ENCODE measurements around the gene MRPL38. TPM values are rescaled to one million over a fixed set of nuclear protein-coding genes. Genes with fewer than 3 reads are reported as not detected.

The MRPL38 gene
- polyA plus RNA-seq, 4 donors: 56.9 to 93.5 (median 65.1) TPM

- H3K9me3 ChIP-seq (ENCODE audit: control insufficient read depth in 2 of 2, insufficient read depth in 1 of 2, low read depth in 1 of 2, low read length in 1 of 2): no peaks in the 10 kb centered on the region
- peaks cover 0 to 28% (median 0%) of the 10 kb centered on the region in 3 donors for H3K36me3 ChIP-seq (ENCODE audit: control insufficient read depth in 3 of 3, insufficient read depth in 2 of 3, low read depth in 1 of 3, low read length in 3 of 3)
- H3K27me3 ChIP-seq (ENCODE audit: control insufficient read depth in 3 of 3, insufficient read depth in 3 of 3, low read length in 3 of 3): peaks cover 0 to 12% (median 0%) of the 10 kb centered on the region in 3 donors
- DNase-seq (peak; percentile 49 to 65), FAIRE-seq (no peak)
- peak within 1 kb of the TSS; percentile 81 to 94 (median 93) for H3K27ac ChIP-seq (ENCODE audit: low read depth in 1 of 3, low read length in 2 of 3)
- peaks cover 0 to 23% (median 3%) of the 10 kb centered on the region in 3 donors for H3K4me1 ChIP-seq (ENCODE audit: control insufficient read depth in 3 of 3, insufficient read depth in 2 of 3, low read depth in 1 of 3, low read length in 2 of 3)
- 0 to 1% (median 1%) methylated on average over 64 to 87 of the region's 87 CpGs for WGBS, 3 donors
- peak within 1 kb of the TSS; percentile 63 to 66 (median 65) for H3K4me3 ChIP-seq (ENCODE audit: low read depth in 1 of 3, low read length in 3 of 3)
These were observed 26.3 kb downstream of the MRPL38 start, which contains the start of gene TRIM47 for GRCh38 chr17:75878174-75878998. Gene TRIM47, minus strand, starts transcription at chr17:75878581. Its CDS starts 33 bp downstream, at chr17:75878548.

DNA sequence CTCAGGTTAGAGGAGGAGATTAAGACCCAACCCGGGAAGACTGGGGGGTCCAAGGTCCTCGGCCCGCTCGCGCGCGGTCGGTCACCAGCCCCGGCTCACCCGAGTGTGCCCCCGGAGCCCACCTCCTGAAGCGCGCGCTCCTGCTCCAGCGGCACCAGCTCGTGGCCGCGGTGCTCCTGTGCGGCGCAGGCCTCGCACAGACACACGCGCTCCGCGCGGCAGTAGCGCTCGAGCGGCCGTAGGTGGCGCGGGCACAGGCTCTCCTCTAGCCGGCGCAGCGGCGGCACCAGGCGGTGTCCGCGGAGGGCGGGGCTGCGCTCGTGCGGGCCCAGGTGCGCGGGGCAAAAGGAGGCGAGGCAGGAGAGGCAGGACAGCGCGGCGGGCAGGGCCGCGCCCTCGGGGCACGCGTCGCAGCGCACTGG, 26.9 kb downstream of the MRPL38 start:
- Histone ChIP-seq H3K36me3 (ENCODE audit: control insufficient read depth in 3 of 3, insufficient read depth in 2 of 3, low read depth in 1 of 3, low read length in 3 of 3) (peaks cover 0 to 28% (median 0%) of the 10 kb centered on the region in 3 donors), H3K27me3 (ENCODE audit: control insufficient read depth in 3 of 3, insufficient read depth in 3 of 3, low read length in 3 of 3) (peaks cover 0 to 12% (median 0%) of the 10 kb centered on the region in 3 donors), H3K4me1 (ENCODE audit: control insufficient read depth in 3 of 3, insufficient read depth in 2 of 3, low read depth in 1 of 3, low read length in 2 of 3) (peaks cover 0 to 27% (median 6%) of the 10 kb centered on the region in 3 donors), H3K4me3 (ENCODE audit: low read depth in 1 of 3, low read length in 3 of 3) (peak overlapping the region; percentile 63 to 66 (median 65)), H3K27ac (ENCODE audit: low read depth in 1 of 3, low read length in 2 of 3) (peak overlapping the region; percentile 81 to 94 (median 93)), H3K9me3 (ENCODE audit: control insufficient read depth in 2 of 2, insufficient read depth in 1 of 2, low read depth in 1 of 2, low read length in 1 of 2) (no peaks in the 10 kb centered on the region)
- FAIRE-seq (no peak), DNase-seq (peak; percentile 79 to 90)
- WGBS, 3 donors: 0 to 1% (median 0%) methylated on average over 43 to 56 of the region's 56 CpGs

GRCh38 chr17:75876938-75877751, 27.5 kb downstream of the MRPL38 start:
- peaks cover 0 to 28% (median 0%) of the 10 kb centered on the region in 3 donors for H3K36me3 ChIP-seq (ENCODE audit: control insufficient read depth in 3 of 3, insufficient read depth in 2 of 3, low read depth in 1 of 3, low read length in 3 of 3)
- peak overlapping the region; percentile 63 to 66 (median 65) for H3K4me3 ChIP-seq (ENCODE audit: low read depth in 1 of 3, low read length in 3 of 3)
- H3K4me1 ChIP-seq (ENCODE audit: control insufficient read depth in 3 of 3, insufficient read depth in 2 of 3, low read depth in 1 of 3, low read length in 2 of 3): peaks cover 0 to 32% (median 6%) of the 10 kb centered on the region in 3 donors
- peak overlapping the region; percentile 81 to 94 (median 93) for H3K27ac ChIP-seq (ENCODE audit: low read depth in 1 of 3, low read length in 2 of 3)
- whole genome bisulfite sequencing, 3 donors: 4 to 15% (median 5%) methylated on average over 37 to 41 of the region's 41 CpGs
- DNase-seq (peak; percentile 46 to 68), FAIRE-seq (no peak)
- peaks cover 0 to 12% (median 0%) of the 10 kb centered on the region in 3 donors for H3K27me3 ChIP-seq (ENCODE audit: control insufficient read depth in 3 of 3, insufficient read depth in 3 of 3, low read length in 3 of 3)
- no peaks in the 10 kb centered on the region for H3K9me3 ChIP-seq (ENCODE audit: control insufficient read depth in 2 of 2, insufficient read depth in 1 of 2, low read depth in 1 of 2, low read length in 1 of 2)

DNA sequence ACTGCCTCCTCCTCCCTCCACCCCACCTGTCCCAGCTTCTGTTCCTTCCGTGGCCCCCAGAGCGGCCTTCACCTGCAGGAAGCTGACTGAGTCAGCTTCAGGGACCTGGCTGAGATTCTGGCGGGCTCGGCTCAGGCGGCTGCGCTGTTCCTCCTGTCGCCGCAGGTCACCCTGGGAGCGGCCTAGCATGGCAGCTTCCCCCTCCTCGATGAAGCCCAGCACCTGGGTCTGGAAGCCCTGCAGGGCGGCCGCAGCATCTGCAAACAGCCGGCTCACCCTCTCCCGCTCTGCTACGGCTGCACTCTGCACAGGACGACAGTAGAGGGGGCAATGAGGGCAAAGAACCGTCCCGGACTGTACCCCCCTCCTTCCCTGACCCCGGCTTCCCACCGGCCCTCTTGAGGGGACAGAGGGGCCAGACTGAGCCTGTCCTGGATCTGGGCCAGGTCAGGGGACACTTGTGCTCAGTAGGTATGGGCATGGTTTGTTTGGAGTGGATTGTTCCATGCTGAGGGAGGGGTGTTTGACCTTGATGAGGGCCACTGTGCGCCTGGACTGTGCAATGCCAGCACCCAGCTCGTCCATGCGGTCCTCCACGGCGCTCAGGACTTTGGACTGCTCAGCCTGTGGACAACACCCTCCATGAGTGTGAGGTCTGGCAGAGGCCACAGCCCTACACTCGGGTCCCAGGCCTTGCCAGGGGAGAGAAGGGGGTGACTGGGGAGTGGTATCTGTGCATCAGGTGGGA, 28.3 kb downstream of the MRPL38 start:
- Histone ChIP-seq H3K4me1 (ENCODE audit: control insufficient read depth in 3 of 3, insufficient read depth in 2 of 3, low read depth in 1 of 3, low read length in 2 of 3) (peaks cover 0 to 32% (median 6%) of the 10 kb centered on the region in 3 donors), H3K36me3 (ENCODE audit: control insufficient read depth in 3 of 3, insufficient read depth in 2 of 3, low read depth in 1 of 3, low read length in 3 of 3) (peaks cover 0 to 28% (median 0%) of the 10 kb centered on the region in 3 donors), H3K27me3 (ENCODE audit: control insufficient read depth in 3 of 3, insufficient read depth in 3 of 3, low read length in 3 of 3) (peaks cover 0 to 12% (median 0%) of the 10 kb centered on the region in 3 donors), H3K9me3 (ENCODE audit: control insufficient read depth in 2 of 2, insufficient read depth in 1 of 2, low read depth in 1 of 2, low read length in 1 of 2) (no peaks in the 10 kb centered on the region), H3K4me3 (ENCODE audit: low read depth in 1 of 3, low read length in 3 of 3) (peak overlapping the region; percentile 63 to 66 (median 65)), H3K27ac (ENCODE audit: low read depth in 1 of 3, low read length in 2 of 3) (peak overlapping the region; percentile 81 to 94 (median 93))
- WGBS, 3 donors: 4 to 12% (median 7%) methylated on average over 26 of the region's 26 CpGs
- FAIRE-seq (no peak), DNase-seq (peak; percentile 48 to 77)

DNA sequence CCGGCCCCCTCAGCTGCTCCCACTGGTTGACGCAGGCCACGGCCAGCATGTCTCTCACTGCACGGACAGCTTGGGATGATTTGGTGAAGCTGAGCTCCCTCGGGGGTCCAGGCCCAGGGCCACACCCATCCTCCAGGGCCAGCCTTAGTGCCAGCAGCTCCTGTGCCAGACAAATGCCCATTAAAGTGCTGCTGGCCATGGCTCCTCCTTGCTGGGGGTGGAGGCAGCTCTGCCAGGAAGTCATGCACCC, 28.8 kb downstream of the MRPL38 start:
- peaks cover 0 to 32% (median 6%) of the 10 kb centered on the region in 3 donors for H3K4me1 ChIP-seq (ENCODE audit: control insufficient read depth in 3 of 3, insufficient read depth in 2 of 3, low read depth in 1 of 3, low read length in 2 of 3)
- H3K27ac ChIP-seq (ENCODE audit: low read depth in 1 of 3, low read length in 2 of 3): peak overlapping the region; percentile 81 to 94 (median 93)

GRCh38 chr17:75875182-75875939, 29.3 kb downstream of the MRPL38 start:
- 54 to 63% (median 54%) methylated on average over 10 to 18 of the region's 18 CpGs for WGBS, 3 donors
- Histone ChIP-seq H3K27me3 (ENCODE audit: control insufficient read depth in 3 of 3, insufficient read depth in 3 of 3, low read length in 3 of 3) (peaks cover 0 to 12% (median 0%) of the 10 kb centered on the region in 3 donors), H3K36me3 (ENCODE audit: control insufficient read depth in 3 of 3, insufficient read depth in 2 of 3, low read depth in 1 of 3, low read length in 3 of 3) (peaks cover 0 to 28% (median 0%) of the 10 kb centered on the region in 3 donors), H3K27ac (ENCODE audit: low read depth in 1 of 3, low read length in 2 of 3) (peak overlapping the region in 2 of 3 donors; percentile 81 to 94), H3K4me3 (ENCODE audit: low read depth in 1 of 3, low read length in 3 of 3) (peak overlapping the region in 1 of 3 donors; percentile 65), H3K9me3 (ENCODE audit: control insufficient read depth in 2 of 2, insufficient read depth in 1 of 2, low read depth in 1 of 2, low read length in 1 of 2) (no peaks in the 10 kb centered on the region), H3K4me1 (ENCODE audit: control insufficient read depth in 3 of 3, insufficient read depth in 2 of 3, low read depth in 1 of 3, low read length in 2 of 3) (peaks cover 0 to 32% (median 6%) of the 10 kb centered on the region in 3 donors)
- no peak for FAIRE-seq
- no peak for DNase-seq

More for the DNA sequence above, 28.8 kb downstream of the MRPL38 start:
- DNase-seq (no peak), FAIRE-seq (no peak)
- Histone ChIP-seq H3K9me3 (ENCODE audit: control insufficient read depth in 2 of 2, insufficient read depth in 1 of 2, low read depth in 1 of 2, low read length in 1 of 2) (no peaks in the 10 kb centered on the region), H3K36me3 (ENCODE audit: control insufficient read depth in 3 of 3, insufficient read depth in 2 of 3, low read depth in 1 of 3, low read length in 3 of 3) (peaks cover 0 to 28% (median 0%) of the 10 kb centered on the region in 3 donors), H3K27me3 (ENCODE audit: control insufficient read depth in 3 of 3, insufficient read depth in 3 of 3, low read length in 3 of 3) (peaks cover 0 to 12% (median 0%) of the 10 kb centered on the region in 3 donors), H3K4me3 (ENCODE audit: low read depth in 1 of 3, low read length in 3 of 3) (peak overlapping the region; percentile 63 to 66 (median 65))
- 35 to 48% (median 47%) methylated on average over 5 of the region's 5 CpGs for WGBS, 3 donors

DNA sequence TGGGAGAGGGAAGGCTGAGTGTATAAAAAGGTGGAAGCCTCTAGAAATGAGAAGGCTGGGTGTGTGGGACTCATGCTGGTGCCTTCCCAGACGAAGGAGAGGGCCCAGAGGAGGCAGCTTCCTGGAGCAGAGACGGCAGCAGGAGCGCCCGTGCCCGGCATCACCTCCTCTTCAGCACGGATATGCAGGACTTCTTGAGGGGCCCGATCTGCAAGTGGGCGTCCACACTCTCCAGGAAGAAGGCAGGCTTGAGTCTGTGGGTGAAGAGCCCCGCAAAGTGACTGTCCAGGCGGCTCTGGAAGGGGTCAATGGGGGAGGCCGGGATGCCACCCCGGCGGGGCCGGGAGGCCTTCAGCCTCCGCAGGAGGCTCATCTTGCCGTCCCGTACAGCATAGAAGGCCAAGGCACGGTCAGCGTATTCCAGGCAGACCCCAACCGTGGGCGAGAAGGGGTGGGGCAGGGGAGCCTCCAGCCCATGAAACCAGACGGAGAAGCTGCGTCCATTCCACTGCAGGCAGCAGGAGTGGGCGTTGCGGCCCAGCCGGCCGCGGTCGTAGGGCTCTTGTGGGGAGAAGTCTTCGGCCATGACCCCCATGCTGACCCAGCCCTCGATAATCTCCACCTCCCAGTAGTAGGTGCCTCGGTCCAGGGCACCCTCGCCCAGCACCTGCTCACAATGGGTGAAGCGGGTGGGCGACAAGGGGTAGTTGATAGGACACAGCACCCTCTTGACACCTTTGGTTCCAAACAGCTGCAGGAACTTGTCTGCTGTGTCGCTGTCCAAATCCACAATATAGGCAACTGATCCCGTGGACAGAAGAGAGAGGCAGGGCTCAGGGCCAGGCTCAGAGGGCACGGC, 30.1 kb downstream of the MRPL38 start:
- H3K36me3 ChIP-seq (ENCODE audit: control insufficient read depth in 3 of 3, insufficient read depth in 2 of 3, low read depth in 1 of 3, low read length in 3 of 3): peaks cover 0 to 28% (median 0%) of the 10 kb centered on the region in 3 donors
- no peak for DNase-seq
- H3K27ac ChIP-seq (ENCODE audit: low read depth in 1 of 3, low read length in 2 of 3): peak overlapping the region in 1 of 3 donors; percentile 85
- H3K4me3 ChIP-seq (ENCODE audit: low read depth in 1 of 3, low read length in 3 of 3): no peak overlapping the region
- peaks cover 0 to 35% (median 6%) of the 10 kb centered on the region in 3 donors for H3K4me1 ChIP-seq (ENCODE audit: control insufficient read depth in 3 of 3, insufficient read depth in 2 of 3, low read depth in 1 of 3, low read length in 2 of 3)
- FAIRE-seq: no peak
- 91 to 95% (median 92%) methylated on average over 38 of the region's 38 CpGs for WGBS, 3 donors
- no peaks in the 10 kb centered on the region for H3K9me3 ChIP-seq (ENCODE audit: control insufficient read depth in 2 of 2, insufficient read depth in 1 of 2, low read depth in 1 of 2, low read length in 1 of 2)
- peaks cover 0 to 9% (median 0%) of the 10 kb centered on the region in 3 donors for H3K27me3 ChIP-seq (ENCODE audit: control insufficient read depth in 3 of 3, insufficient read depth in 3 of 3, low read length in 3 of 3)

Measured in small intestine (tissue), 7 donors.